ENCODE measurements around the gene HPSE2. TPM values are rescaled to one million over a fixed set of nuclear protein-coding genes. Genes with fewer than 3 reads are reported as not detected.

HPSE2 gene
- total RNA-seq, 1 donor from 2014 or later: not detected

- TF ChIP-seq, protein P1, sequence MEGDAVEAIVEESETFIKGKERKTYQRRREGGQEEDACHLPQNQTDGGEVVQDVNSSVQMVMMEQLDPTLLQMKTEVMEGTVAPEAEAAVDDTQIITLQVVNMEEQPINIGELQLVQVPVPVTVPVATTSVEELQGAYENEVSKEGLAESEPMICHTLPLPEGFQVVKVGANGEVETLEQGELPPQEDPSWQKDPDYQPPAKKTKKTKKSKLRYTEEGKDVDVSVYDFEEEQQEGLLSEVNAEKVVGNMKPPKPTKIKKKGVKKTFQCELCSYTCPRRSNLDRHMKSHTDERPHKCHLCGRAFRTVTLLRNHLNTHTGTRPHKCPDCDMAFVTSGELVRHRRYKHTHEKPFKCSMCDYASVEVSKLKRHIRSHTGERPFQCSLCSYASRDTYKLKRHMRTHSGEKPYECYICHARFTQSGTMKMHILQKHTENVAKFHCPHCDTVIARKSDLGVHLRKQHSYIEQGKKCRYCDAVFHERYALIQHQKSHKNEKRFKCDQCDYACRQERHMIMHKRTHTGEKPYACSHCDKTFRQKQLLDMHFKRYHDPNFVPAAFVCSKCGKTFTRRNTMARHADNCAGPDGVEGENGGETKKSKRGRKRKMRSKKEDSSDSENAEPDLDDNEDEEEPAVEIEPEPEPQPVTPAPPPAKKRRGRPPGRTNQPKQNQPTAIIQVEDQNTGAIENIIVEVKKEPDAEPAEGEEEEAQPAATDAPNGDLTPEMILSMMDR (IDR thresholded peaks at IDR 0.05; ENCODE audit: insufficient read depth, low read length, severe bottlenecking): peak; percentile 18
- H3K4me3 ChIP-seq (ENCODE audit: low read depth, low read length): peak within 1 kb of the TSS; percentile 94
- FAIRE-seq (no peak), DNase-seq (ENCODE audit: low read depth) (peak; percentile 26)
- H3K36me3 ChIP-seq (ENCODE audit: control insufficient read depth, insufficient read depth, low read length): peaks cover 15% of the 10 kb centered on the region
- no peaks in the 10 kb centered on the region for H3K27me3 ChIP-seq (ENCODE audit: control insufficient read depth, insufficient read depth, low read length)
Observed at GRCh38 chr10:98446661-98447221, 788.9 kb downstream of the HPSE2 start, which contains the start of gene HPS1. Gene HPS1, minus strand, starts transcription at chr10:98446935. Its CDS starts 3,695 bp downstream, at chr10:98443240.

GRCh38 chr10:98446151-98446660, 789.4 kb downstream of the HPSE2 start:
- H3K36me3 ChIP-seq (ENCODE audit: control insufficient read depth, insufficient read depth, low read length): peaks cover 15% of the 10 kb centered on the region
- DNase-seq (ENCODE audit: low read depth) (peak; percentile 18), FAIRE-seq (no peak)
- TF ChIP-seq, protein P1 (IDR thresholded peaks at IDR 0.05; ENCODE audit: insufficient read depth, low read length, severe bottlenecking): no peak
- H3K4me3 ChIP-seq (ENCODE audit: low read depth, low read length): peak overlapping the region; percentile 94
- H3K27me3 ChIP-seq (ENCODE audit: control insufficient read depth, insufficient read depth, low read length): no peaks in the 10 kb centered on the region

DNA sequence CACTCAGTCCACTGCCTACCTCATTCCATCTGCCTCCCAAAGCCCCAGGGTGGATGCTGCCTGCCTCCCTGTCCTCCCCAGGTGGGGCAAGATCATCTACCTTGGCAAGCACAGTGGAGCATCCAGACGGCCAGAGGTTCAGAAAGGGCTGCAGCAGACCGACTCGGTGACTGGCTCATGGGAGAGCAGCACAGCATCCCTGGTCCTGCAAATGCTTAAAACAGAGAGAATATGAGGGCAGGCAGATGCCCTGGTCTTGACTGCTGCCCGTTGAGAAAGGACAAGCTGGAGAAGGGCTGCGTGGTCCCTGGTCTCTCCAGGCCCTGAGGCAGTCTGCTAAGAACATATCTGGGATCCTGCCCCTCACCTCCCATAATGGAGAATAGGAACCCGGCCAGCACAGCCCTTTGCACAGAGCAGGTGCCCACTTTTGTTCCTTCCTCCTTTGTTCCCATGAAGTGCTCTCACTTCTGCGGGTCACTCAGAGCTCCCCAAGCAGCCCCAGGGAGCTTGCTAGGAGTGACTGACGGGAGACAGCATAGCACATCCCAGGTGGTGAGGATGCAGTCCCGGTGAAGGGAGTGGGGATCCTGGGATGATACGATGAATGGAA, 790.3 kb downstream of the HPSE2 start:
- Histone ChIP-seq H3K36me3 (ENCODE audit: control insufficient read depth, insufficient read depth, low read length) (peaks cover 15% of the 10 kb centered on the region), H3K27me3 (ENCODE audit: control insufficient read depth, insufficient read depth, low read length) (no peaks in the 10 kb centered on the region), H3K4me3 (ENCODE audit: low read depth, low read length) (no peak overlapping the region)
- DNase-seq (ENCODE audit: low read depth): no peak
- TF ChIP-seq, protein P1 (IDR thresholded peaks at IDR 0.05; ENCODE audit: insufficient read depth, low read length, severe bottlenecking): no peak
- no peak for FAIRE-seq

- peaks cover 15% of the 10 kb centered on the region for H3K36me3 ChIP-seq (ENCODE audit: control insufficient read depth, insufficient read depth, low read length)
Observed at GRCh38 chr10:98444314-98445006, 791.2 kb downstream of the HPSE2 start.

DNA sequence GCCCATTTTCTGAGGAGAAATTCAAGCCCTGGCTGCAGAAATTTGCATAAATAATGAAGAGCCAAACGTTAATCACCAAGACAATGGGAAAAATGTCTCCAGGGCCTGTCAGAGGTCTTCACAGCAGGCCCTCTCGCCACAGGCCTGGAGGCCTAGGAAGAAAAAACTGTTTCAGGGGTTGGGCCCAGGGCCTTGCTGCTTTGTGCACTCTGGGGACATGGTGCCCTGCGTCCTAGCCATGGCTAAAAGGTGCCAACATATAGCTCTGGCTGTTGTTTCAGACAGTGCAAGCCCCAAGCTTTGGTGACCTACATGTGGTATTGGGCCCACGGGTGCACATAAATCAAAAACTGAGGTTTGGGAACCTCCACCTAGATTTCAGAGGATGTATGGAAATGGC, 796.9 kb downstream of the HPSE2 start:
- H3K4me3 ChIP-seq (ENCODE audit: low read depth, low read length): no peak overlapping the region
- H3K36me3 ChIP-seq (ENCODE audit: control insufficient read depth, insufficient read depth, low read length): peaks cover 20% of the 10 kb centered on the region
- FAIRE-seq: no peak
- no peaks in the 10 kb centered on the region for H3K27me3 ChIP-seq (ENCODE audit: control insufficient read depth, insufficient read depth, low read length)
- TF ChIP-seq, protein P1 (IDR thresholded peaks at IDR 0.05; ENCODE audit: insufficient read depth, low read length, severe bottlenecking): no peak
- no peak for DNase-seq (ENCODE audit: low read depth)

More at GRCh38 chr10:98444314-98445006, 791.2 kb downstream of the HPSE2 start:
- H3K27me3 ChIP-seq (ENCODE audit: control insufficient read depth, insufficient read depth, low read length): no peaks in the 10 kb centered on the region
- DNase-seq (ENCODE audit: low read depth): no peak
- TF ChIP-seq, protein P1 (IDR thresholded peaks at IDR 0.05; ENCODE audit: insufficient read depth, low read length, severe bottlenecking): no peak
- no peak for FAIRE-seq
- no peak overlapping the region for H3K4me3 ChIP-seq (ENCODE audit: low read depth, low read length)

Data from bronchial epithelial cell (primary cell).